ENCODE data around the gene MSX1. TPM values are rescaled to one million over a fixed set of nuclear protein-coding genes. Genes with fewer than 3 reads are reported as not detected.

MSX1 gene
- polyA plus RNA-seq, 1 donor, result 1.9 TPM

GRCh38 chr4:4840351-4840750 is 19.1 kb upstream of the MSX1 start:
- no peak for DNase-seq (ENCODE audit: low read depth)

- no peak for DNase-seq (ENCODE audit: low read depth)
Observed at GRCh38 chr4:4841156-4841555, 18.3 kb upstream of the MSX1 start.

GRCh38 chr4:4842476-4843441 is 16.7 kb upstream of the MSX1 start:
- no peak for DNase-seq (ENCODE audit: low read depth)

GRCh38 chr4:4843635-4844291 is 15.7 kb upstream of the MSX1 start:
- no peak for DNase-seq (ENCODE audit: low read depth)

- DNase-seq (ENCODE audit: low read depth), result no peak
Observed at GRCh38 chr4:4845027-4845426, 14.4 kb upstream of the MSX1 start.

- no peak for DNase-seq (ENCODE audit: low read depth)
Observed at GRCh38 chr4:4847011-4847410, 12.5 kb upstream of the MSX1 start.

- DNase-seq (ENCODE audit: low read depth), result no peak
Observed at GRCh38 chr4:4848540-4848939, 10.9 kb upstream of the MSX1 start.

GRCh38 chr4:4849106-4849505 is 10.4 kb upstream of the MSX1 start:
- DNase-seq (ENCODE audit: low read depth), result no peak

GRCh38 chr4:4849524-4850193 is 9.8 kb upstream of the MSX1 start:
- no peak for DNase-seq (ENCODE audit: low read depth)

- no peak for DNase-seq (ENCODE audit: low read depth)
Observed at GRCh38 chr4:4851081-4851480, 8.4 kb upstream of the MSX1 start.

GRCh38 chr4:4851906-4852305 is 7.6 kb upstream of the MSX1 start:
- DNase-seq (ENCODE audit: low read depth), result no peak

- no peak for DNase-seq (ENCODE audit: low read depth)
Observed at GRCh38 chr4:4852591-4853362, 6.7 kb upstream of the MSX1 start.

GRCh38 chr4:4853371-4853823 is 6.1 kb upstream of the MSX1 start:
- DNase-seq (ENCODE audit: low read depth), result no peak

- no peak for DNase-seq (ENCODE audit: low read depth)
Observed at GRCh38 chr4:4853921-4854648, 5.4 kb upstream of the MSX1 start.

- no peak for DNase-seq (ENCODE audit: low read depth)
Observed at GRCh38 chr4:4854649-4855295, 4.7 kb upstream of the MSX1 start.

- DNase-seq (ENCODE audit: low read depth), result no peak
Observed at GRCh38 chr4:4855301-4856070, 4.0 kb upstream of the MSX1 start.

GRCh38 chr4:4856071-4857000 is 3.1 kb upstream of the MSX1 start:
- no peak for DNase-seq (ENCODE audit: low read depth)

- no peak for DNase-seq (ENCODE audit: low read depth)
Observed at GRCh38 chr4:4857001-4857808, 2.3 kb upstream of the MSX1 start.
